HG03175 (cell line): Measurements from ENCODE around the gene ACER1.
"Not testable (repeated sequence)": the region's sequence is repeated elsewhere in the genome, so short reads cannot be mapped to it uniquely, and the experiment has no call there.

ENCODE experiments used
- ATAC-seq: cut with Tn5 transposase; IDR thresholded peaks from one replicate; pipeline ENCODE4 v1.9.1; 2021; ENCODE audit warnings: mild to moderate bottlenecking, moderate library complexity; ENCODE audit not compliant: unreplicated experiment

The ACER1 gene

GRCh38 chr19:6358003-6358402, 24.6 kb upstream of the ACER1 start:
- no peak for ATAC-seq

DNA sequence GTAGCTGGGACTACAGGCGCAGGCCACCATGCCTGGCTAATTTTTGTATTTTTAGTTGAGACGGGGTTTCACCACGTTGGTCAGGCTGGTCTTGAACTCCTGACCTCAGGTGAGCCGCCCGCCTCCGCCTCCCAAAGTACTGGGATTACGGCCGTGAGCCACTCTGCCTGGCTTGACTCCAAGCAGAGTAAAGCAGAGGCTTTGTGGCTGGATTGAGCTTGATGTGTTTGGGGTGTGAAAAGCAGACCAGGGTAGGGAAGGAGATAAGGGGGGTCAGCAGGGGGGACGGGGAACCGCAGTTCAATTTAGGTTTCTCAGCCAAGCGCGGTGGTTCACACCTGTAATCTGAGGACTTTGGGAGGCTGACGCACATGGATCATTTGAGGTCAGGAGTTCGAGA, 23.8 kb upstream of the ACER1 start:
- ATAC-seq: no peak

- not testable (repeated sequence) for ATAC-seq
Measured at GRCh38 chr19:6355321-6356040, 22.1 kb upstream of the ACER1 start.

DNA sequence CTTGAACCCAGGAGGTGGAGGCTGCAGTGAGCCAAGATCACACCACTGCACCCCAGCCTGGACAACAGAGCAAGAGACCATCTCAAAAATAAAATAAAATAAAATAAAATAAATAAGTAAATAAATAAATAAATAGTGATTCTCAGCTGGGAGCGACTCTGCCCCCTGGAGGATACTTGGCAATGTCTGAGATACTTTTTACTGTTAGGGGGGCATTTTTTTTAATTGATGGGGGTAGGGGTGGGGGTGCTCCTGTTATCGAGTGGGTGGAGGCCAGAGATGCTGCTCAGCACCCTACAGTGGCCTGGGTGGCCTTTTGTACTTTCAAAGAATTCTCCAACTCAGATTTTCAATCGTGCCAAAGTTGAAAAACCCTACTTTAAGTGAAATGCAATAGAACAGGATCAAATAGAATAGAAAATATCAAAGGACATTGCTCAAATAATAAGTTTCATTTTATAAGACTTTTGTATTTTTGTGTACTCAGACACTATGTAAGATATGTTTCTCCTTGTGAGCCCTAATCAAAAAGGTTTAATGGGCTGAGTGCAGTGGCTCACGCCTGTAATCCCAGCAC, 20.8 kb upstream of the ACER1 start:
- ATAC-seq: no peak

DNA sequence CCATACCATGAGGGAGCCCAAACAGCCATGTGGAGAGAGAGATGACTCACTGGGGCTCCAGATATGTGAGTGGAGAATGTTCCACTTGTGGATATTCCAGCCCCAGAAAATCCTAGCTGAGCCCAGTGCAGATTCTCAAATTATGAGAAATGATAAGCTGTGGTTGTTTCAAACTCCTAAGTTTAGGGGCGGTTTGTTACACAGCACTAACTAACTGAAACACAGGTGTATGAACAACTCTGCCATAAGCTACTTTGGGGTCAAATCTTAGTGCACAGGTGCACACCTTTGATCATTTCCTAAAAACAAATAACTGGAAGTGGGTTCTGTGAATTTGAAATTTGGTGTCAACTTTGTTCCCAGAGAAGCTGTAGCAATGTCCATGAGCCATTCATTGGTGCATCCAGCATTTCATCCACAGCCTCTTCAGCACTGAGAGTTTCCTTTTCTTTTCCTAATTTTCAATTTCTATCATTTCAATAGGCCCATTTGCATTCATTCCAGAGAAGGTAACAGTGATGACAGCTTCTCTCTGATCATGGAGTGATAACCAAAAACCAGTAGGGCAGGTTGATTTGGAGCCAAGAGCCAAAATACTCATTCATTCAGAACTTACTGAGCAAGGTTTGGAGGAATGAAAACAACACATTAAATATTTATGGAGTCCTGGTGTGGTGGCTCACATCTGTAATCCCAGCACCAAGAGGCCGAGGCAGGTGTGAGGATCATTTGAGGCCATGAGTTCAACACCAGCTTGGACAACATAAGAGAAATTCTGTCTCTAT, 19.2 kb upstream of the ACER1 start:
- no peak for ATAC-seq

- ATAC-seq: no peak
Measured at GRCh38 chr19:6350688-6351087, 17.3 kb upstream of the ACER1 start.

- ATAC-seq: not testable (repeated sequence)
Measured at GRCh38 chr19:6349271-6349670, 15.9 kb upstream of the ACER1 start.

- ATAC-seq: no peak
Measured at GRCh38 chr19:6343462-6343861, 10.1 kb upstream of the ACER1 start.

- ATAC-seq: no peak
Measured at GRCh38 chr19:6340493-6341201, 7.2 kb upstream of the ACER1 start.

- ATAC-seq: no peak
Measured at GRCh38 chr19:6334490-6335285, 1.3 kb upstream of the ACER1 start.

- no peak for ATAC-seq
Measured at GRCh38 chr19:6326815-6327214, 6.6 kb downstream of the ACER1 start.

GRCh38 chr19:6325614-6326013, 7.8 kb downstream of the ACER1 start:
- ATAC-seq: no peak

GRCh38 chr19:6324757-6325156, 8.7 kb downstream of the ACER1 start:
- ATAC-seq: no peak

GRCh38 chr19:6322284-6322683, 11.1 kb downstream of the ACER1 start:
- ATAC-seq: no peak

- ATAC-seq: no peak
Measured at GRCh38 chr19:6319376-6319775, 14.0 kb downstream of the ACER1 start.

DNA sequence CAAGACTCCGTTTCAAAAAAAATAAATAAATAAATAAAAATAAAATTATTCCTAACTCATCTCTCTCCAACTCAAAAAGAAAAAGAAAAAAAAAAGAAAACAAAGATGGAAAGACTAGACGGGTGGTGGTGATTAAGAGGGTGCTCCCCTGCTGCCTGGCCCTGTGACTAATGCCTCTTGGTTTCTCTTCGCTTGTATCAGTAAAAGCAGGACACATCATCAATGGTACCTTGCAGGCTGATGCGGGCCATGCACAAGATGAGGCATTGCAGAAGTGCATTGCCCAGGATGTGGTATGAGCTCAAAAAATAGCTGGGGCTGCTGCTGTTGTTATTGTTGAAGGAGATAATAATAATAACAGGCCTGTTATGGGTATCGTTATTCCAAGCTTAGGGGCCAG, 14.6 kb downstream of the ACER1 start:
- no peak for ATAC-seq

DNA sequence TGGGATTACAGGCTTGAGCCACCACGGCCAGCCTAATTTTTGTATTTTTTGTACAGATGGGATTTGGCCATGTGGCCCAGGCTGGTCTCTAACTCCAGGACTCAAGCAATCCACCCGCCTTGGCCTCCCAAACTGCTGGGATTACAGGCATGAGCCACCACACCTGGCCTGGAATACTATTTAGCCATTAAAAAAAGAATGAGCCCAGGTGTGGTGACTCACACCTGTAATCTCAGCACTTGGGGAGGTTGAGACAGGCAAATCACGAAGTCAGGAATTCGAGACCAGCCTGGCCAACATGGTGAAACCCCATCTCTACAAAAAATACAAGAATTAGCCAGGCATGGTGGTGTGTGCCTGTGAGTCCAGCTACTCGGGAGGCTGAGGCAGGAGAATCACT, 17.8 kb downstream of the ACER1 start:
- ATAC-seq: not testable (repeated sequence)

- no peak for ATAC-seq
Measured at GRCh38 chr19:6313398-6313969, 19.9 kb downstream of the ACER1 start.

- no peak for ATAC-seq
Measured at GRCh38 chr19:6312018-6312417, 21.4 kb downstream of the ACER1 start.

- ATAC-seq: no peak
Measured at GRCh38 chr19:6298413-6298812, 35.0 kb downstream of the ACER1 start.
